HepG2 (cell line): Measurements from ENCODE around the gene ITGB1. TPM values are rescaled to one million over a fixed set of nuclear protein-coding genes. Genes with fewer than 3 reads are reported as not detected.
A peak's percentile ranks its signal among the peaks of the same experiment; 100 is the strongest.

Experiments
- BRCA1 ChIP-seq: sonication (generic); formaldehyde crosslinking; IDR thresholded peaks from 2 replicates; pipeline ENCODE4 v1.4.0; 2020; ENCODE audit warnings: missing genetic modification reagents
- CREB1 ChIP-seq, 2 experiments: fragments of 450-650 bp in 1 of 2; IDR thresholded peaks; 2 replicates each; pipeline ENCODE4 v1.6.1; 2016 to 2017; ENCODE audit warnings: control low read depth in 1 of 2, mild to moderate bottlenecking in 1 of 2, missing compliant biosample characterization in 1 of 2, missing genetic modification characterization in 1 of 2
- DNMT3B ChIP-seq: conservative IDR thresholded peaks from 2 replicates; pipeline ENCODE4 v1.6.1; 2016; ENCODE audit warnings: missing biosample characterization, control low read depth
- EHMT2 ChIP-seq: fragments of 200-600 bp; sonication (generic); IDR thresholded peaks from 2 replicates; pipeline ENCODE4 v1.7.0; 2017; ENCODE audit warnings: antibody characterized with exemption, low read depth, low read length, borderline replicate concordance
- FOXP1 ChIP-seq, 2 experiments: fragments of 450-650 bp in 1 of 2; IDR thresholded peaks; 2 replicates each; pipeline ENCODE4 v1.6.1; 2017 to 2018; ENCODE audit warnings: antibody characterized with exemption in 1 of 2
- HES4 ChIP-seq: sonication (generic); formaldehyde crosslinking; IDR thresholded peaks from 2 replicates; pipeline ENCODE4 v1.9.0; 2021; ENCODE audit warnings: mild to moderate bottlenecking, missing genetic modification reagents, borderline replicate concordance
- HNF4G ChIP-seq, 2 experiments: sonication (generic) in 1 of 2; formaldehyde crosslinking in 1 of 2; IDR thresholded peaks; 2 replicates each; pipeline versions ENCODE4 v1.4.0 to v1.6.1; 2011 to 2020; ENCODE audit warnings: borderline replicate concordance in 2 of 2, low read depth in 2 of 2, mild to moderate bottlenecking in 2 of 2, low read length in 1 of 2, missing genetic modification reagents in 1 of 2, moderate library complexity in 1 of 2
- KDM4B ChIP-seq: sonication (generic); formaldehyde crosslinking; IDR thresholded peaks from 2 replicates; pipeline ENCODE4 v1.4.0; 2020; ENCODE audit warnings: missing genetic modification reagents
- MAX ChIP-seq: IDR thresholded peaks from 2 replicates; pipeline ENCODE4 v1.6.1; 2012; ENCODE audit warnings: inconsistent platforms
- MEIS2 ChIP-seq: sonication (generic); formaldehyde crosslinking; IDR thresholded peaks from 2 replicates; pipeline ENCODE4 v1.9.0; 2021; ENCODE audit warnings: mild to moderate bottlenecking, missing genetic modification reagents
- NBN ChIP-seq: fragments of 450-650 bp; conservative IDR thresholded peaks from 2 replicates; pipeline ENCODE4 v1.6.1; 2017
- NR1H2 ChIP-seq: sonication (generic); formaldehyde crosslinking; IDR thresholded peaks from 2 replicates; pipeline ENCODE4 v1.8.1; 2022; ENCODE audit warnings: low read depth, missing genetic modification reagents, borderline replicate concordance
- NR2F2 ChIP-seq: IDR thresholded peaks from 2 replicates; pipeline ENCODE4 v1.6.1; 2012; ENCODE audit warnings: low read depth, inconsistent platforms, borderline replicate concordance
- RXRB ChIP-seq: IDR thresholded peaks from 2 replicates; pipeline ENCODE4 v1.6.1; 2016; ENCODE audit warnings: borderline replicate concordance, missing genetic modification reagents, missing compliant biosample characterization
- SCMH1 ChIP-seq: sonication (generic); formaldehyde crosslinking; IDR thresholded peaks from 2 replicates; pipeline ENCODE4 v1.9.0; 2021; ENCODE audit warnings: missing genetic modification reagents, mild to moderate bottlenecking, borderline replicate concordance
- SP140L ChIP-seq: sonication (generic); formaldehyde crosslinking; IDR thresholded peaks from 2 replicates; pipeline ENCODE4 v1.4.0; 2020; ENCODE audit warnings: missing genetic modification reagents, borderline replicate concordance
- TCF7 ChIP-seq: sonication (generic); IDR thresholded peaks from 2 replicates; pipeline ENCODE4 v1.6.1; 2016; ENCODE audit warnings: antibody characterized with exemption, low read depth
- TEAD2 ChIP-seq: sonication (generic); formaldehyde crosslinking; IDR thresholded peaks from 2 replicates; pipeline ENCODE4 v1.9.0; 2021; ENCODE audit warnings: missing genetic modification reagents
- USF2 ChIP-seq, 2 experiments: sonication (generic) in 1 of 2; formaldehyde crosslinking in 1 of 2; IDR thresholded peaks; 2 replicates each; pipeline versions ENCODE4 v1.5.1 to v1.6.1; 2011 to 2020; ENCODE audit warnings: borderline replicate concordance in 1 of 2, low read depth in 1 of 2, low read length in 1 of 2, mild to moderate bottlenecking in 1 of 2, missing genetic modification reagents in 1 of 2, moderate library complexity in 1 of 2
- ZNF225 ChIP-seq: sonication (generic); formaldehyde crosslinking; IDR thresholded peaks from 2 replicates; pipeline ENCODE4 v1.4.0; 2020; ENCODE audit warnings: mild to moderate bottlenecking, missing genetic modification reagents
- ZNF234 ChIP-seq: sonication (generic); formaldehyde crosslinking; conservative IDR thresholded peaks from 2 replicates; pipeline ENCODE4 v1.5.1; 2020; ENCODE audit warnings: mild to moderate bottlenecking, missing genetic modification reagents
- ZNF335 ChIP-seq: sonication (generic); formaldehyde crosslinking; IDR thresholded peaks from 2 replicates; pipeline ENCODE4 v1.4.0; 2020; ENCODE audit warnings: missing genetic modification reagents
- ZNF383 ChIP-seq: sonication (generic); formaldehyde crosslinking; IDR thresholded peaks from 2 replicates; pipeline ENCODE4 v1.4.0; 2020; ENCODE audit warnings: missing genetic modification reagents, mild to moderate bottlenecking, borderline replicate concordance
- ZNF510 ChIP-seq: sonication (generic); formaldehyde crosslinking; IDR thresholded peaks from 2 replicates; pipeline ENCODE4 v1.4.0; 2020; ENCODE audit warnings: low read depth, mild to moderate bottlenecking, missing genetic modification reagents
- ZNF546 ChIP-seq: sonication (generic); formaldehyde crosslinking; conservative IDR thresholded peaks from 2 replicates; pipeline ENCODE4 v1.8.1; 2023; ENCODE audit warnings: mild to moderate bottlenecking, missing genetic modification reagents
- ZNF552 ChIP-seq: sonication (generic); formaldehyde crosslinking; IDR thresholded peaks from 2 replicates; pipeline ENCODE4 v1.9.0; 2022; ENCODE audit warnings: missing genetic modification reagents, mild to moderate bottlenecking, borderline replicate concordance
- ZNF556 ChIP-seq: sonication (generic); formaldehyde crosslinking; IDR thresholded peaks from 2 replicates; pipeline ENCODE4 v1.4.0; 2020; ENCODE audit warnings: mild to moderate bottlenecking, missing genetic modification reagents, borderline replicate concordance
- ZNF75D ChIP-seq: sonication (generic); formaldehyde crosslinking; IDR thresholded peaks from 2 replicates; pipeline ENCODE4 v1.8.1; 2023; ENCODE audit warnings: missing genetic modification reagents, mild to moderate bottlenecking, borderline replicate concordance
- ZNF841 ChIP-seq: sonication (generic); formaldehyde crosslinking; IDR thresholded peaks from 2 replicates; pipeline ENCODE4 v1.8.1; 2023; ENCODE audit warnings: missing genetic modification reagents, borderline replicate concordance
- polyA plus RNA-seq, 8 experiments: library from polyadenylated mRNA; depleted of rRNA in 3 of 8; stranded (reverse) in 7 of 8; unstranded in 1 of 8; fragments of >200 nt; fragmentation: Illumina TruSeq in 4 of 8; extraction: Trizol in 4 of 8; gene quantifications; 2 replicates each; pipeline versions ENCODE4 v1.2.1 to v1.2.3, GENCODE V29; 2011 to 2016; ENCODE audit warnings: low read depth in 4 of 8, missing spikeins in 1 of 8, mixed read lengths in 1 of 8; ENCODE audit not compliant: insufficient read depth in 1 of 8
- total RNA-seq, 5 experiments: library from RNA; depleted of rRNA; stranded (reverse); fragments of >200 nt; fragmentation: Illumina TruSeq; extraction: Trizol; gene quantifications; 2 replicates each; pipeline ENCODE4 v1.2.3, GENCODE V29; 2016; ENCODE audit warnings: low read depth in 1 of 5

The ITGB1 gene
- total and polyA plus RNA-seq, 2 of the 13 experiments (the other 11 are each of a cell fraction or from before 2014, with no cell fraction given) = 190 to 204 TPM

GRCh38 chr10:32957341-32958084 lies 517 bp downstream of the ITGB1 start (continued):
- TF ChIP-seq ZNF552 (CRISPR knock-in tag) (no peak), NR1H2 (peak; percentile 43; the same call in 1 of the 2 replicates), ZNF335 (CRISPR knock-in tag) (no peak), DNMT3B (CRISPR knock-in tag) (no peak), SP140L (no peak), TCF7 (no peak), ZNF75D (no peak), MAX (peak; percentile 54; the same call in 1 of the 2 replicates), RXRB (CRISPR knock-in tag) (no peak), NBN (no peak), ZNF225 (0 out of 2 replicates have a peak, but pooled peaks have one; percentile 36), TEAD2 (no peak), ZNF383 (CRISPR knock-in tag) (no peak), HES4 (0 out of 2 replicates have a peak, but pooled peaks have one; percentile 43), ZNF546 (CRISPR knock-in tag) (0 out of 2 replicates have a peak, but pooled peaks have one; percentile 6), USF2 (IDR thresholded peaks at IDR 0.05; ENCODE audit: low read depth, low read length) (no peak), USF2 (CRISPR knock-in tag; IDR thresholded peaks at IDR 0.05; ENCODE audit: borderline replicate concordance) (no peak), MEIS2 (CRISPR knock-in tag) (no peak), FOXP1 (IDR thresholded peaks at IDR 0.05) (no peak), FOXP1 (CRISPR knock-in tag; IDR thresholded peaks at IDR 0.05) (no peak), BRCA1 (CRISPR knock-in tag) (no peak), NR2F2 (no peak), ZNF556 (CRISPR knock-in tag) (no peak), HNF4G (IDR thresholded peaks at IDR 0.05; ENCODE audit: borderline replicate concordance, low read depth, low read length) (no peak), HNF4G (CRISPR knock-in tag; IDR thresholded peaks at IDR 0.05; ENCODE audit: borderline replicate concordance, low read depth) (no peak), EHMT2 (no peak), ZNF510 (no peak), CREB1 (IDR thresholded peaks at IDR 0.05) (no peak), CREB1 (CRISPR knock-in tag; IDR thresholded peaks at IDR 0.05) (no peak), ZNF841 (CRISPR knock-in tag) (no peak), SCMH1 (CRISPR knock-in tag) (no peak), KDM4B (CRISPR knock-in tag) (no peak), ZNF234 (CRISPR knock-in tag) (no peak)
